H7 (cell line): ENCODE results near the gene GKAP1. TPM values are rescaled to one million over a fixed set of nuclear protein-coding genes. Genes with fewer than 3 reads are reported as not detected.
"Not testable (repeated sequence)": the region's sequence is repeated elsewhere in the genome, so short reads cannot be mapped to it uniquely, and the experiment has no call there.

Experiments
- DNase-seq: peaks from one replicate; pipeline ENCODE4 v3.0.0; 2012
- H3K27me3 ChIP-seq: 2 replicates; pipeline ENCODE4 v1.6.0; 2011; ENCODE audit warnings: mild to moderate bottlenecking, low read length; ENCODE audit not compliant: control insufficient read depth, insufficient read depth
- H3K36me3 ChIP-seq: replicated peaks from 2 replicates; pipeline ENCODE4 v1.5.1; 2011; ENCODE audit warnings: low read length; ENCODE audit not compliant: control insufficient read depth, insufficient read depth
- H3K4me3 ChIP-seq: 2 replicates; pipeline ENCODE4 v1.5.1; 2011; ENCODE audit warnings: low read depth, mild to moderate bottlenecking, control low read depth, low read length, moderate library complexity; ENCODE audit not compliant: insufficient read depth
- total RNA-seq: library from RNA; depleted of rRNA; stranded (reverse); fragments of >200 nt; shearing (Covaris generic); gene quantifications from 2 replicates; pipeline ENCODE4 v1.2.3, GENCODE V29; 2014; rRNA removed

GKAP1 gene
- total RNA-seq = 2.8 and 4.8 TPM in 2 replicates

GRCh38 chr9:83817356-83818278 is at the start of gene GKAP1:
TSS of gene GKAP1 (minus strand) at chr9:83817769. CDS start at chr9:83806517, 11,252 bp downstream.
- DNase-seq = peak; percentile 88
- H3K4me3 ChIP-seq = peak within 1 kb of the TSS; percentile 59
- not testable (repeated sequence) for H3K36me3 ChIP-seq

DNA sequence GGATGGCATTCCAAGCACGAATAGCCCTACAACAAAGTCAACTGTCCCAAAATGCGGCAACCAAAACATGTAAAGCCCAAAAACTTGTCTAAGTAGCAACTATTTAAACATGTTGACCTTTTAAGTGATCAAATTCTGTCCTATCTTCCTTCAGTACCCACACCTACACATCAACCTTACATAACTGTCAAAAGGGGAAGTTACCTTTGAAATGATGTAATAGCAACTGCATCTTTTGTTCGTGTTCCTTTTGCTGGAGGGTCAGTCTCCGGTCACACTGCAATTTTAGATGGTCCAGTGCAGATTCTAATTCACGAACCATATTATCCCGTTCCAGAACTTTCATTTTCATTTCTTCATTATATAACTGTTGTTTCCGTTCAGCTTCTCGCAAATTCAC is 32.3 kb upstream of the GKAP1 start:
- not testable (repeated sequence) for H3K27me3 ChIP-seq, H3K36me3 ChIP-seq, H3K4me3 ChIP-seq, DNase-seq

More at GRCh38 chr9:83817356-83818278, at the start of gene GKAP1:
- not testable (repeated sequence) for H3K27me3 ChIP-seq

GRCh38 chr9:83837070-83837643 is 19.6 kb upstream of the GKAP1 start:
- H3K36me3 ChIP-seq, H3K27me3 ChIP-seq, H3K4me3 ChIP-seq, DNase-seq: not testable (repeated sequence)

GRCh38 chr9:83830426-83831071 is 13.0 kb upstream of the GKAP1 start:
- DNase-seq, H3K27me3 ChIP-seq, H3K4me3 ChIP-seq, H3K36me3 ChIP-seq: not testable (repeated sequence)

GRCh38 chr9:83824986-83825623 is 7.5 kb upstream of the GKAP1 start:
- not testable (repeated sequence) for DNase-seq, H3K36me3 ChIP-seq, H3K27me3 ChIP-seq, H3K4me3 ChIP-seq

GRCh38 chr9:83817011-83817355 is 586 bp downstream of the GKAP1 start:
- not testable (repeated sequence) for H3K36me3 ChIP-seq, H3K27me3 ChIP-seq, DNase-seq
- peak overlapping the region; percentile 59 for H3K4me3 ChIP-seq

GRCh38 chr9:83815120-83815519 is 2.4 kb downstream of the GKAP1 start:
- not testable (repeated sequence) for H3K36me3 ChIP-seq, DNase-seq, H3K4me3 ChIP-seq, H3K27me3 ChIP-seq

GRCh38 chr9:83809213-83809612 is 8.4 kb downstream of the GKAP1 start:
- DNase-seq, H3K27me3 ChIP-seq, H3K4me3 ChIP-seq, H3K36me3 ChIP-seq: not testable (repeated sequence)

DNA sequence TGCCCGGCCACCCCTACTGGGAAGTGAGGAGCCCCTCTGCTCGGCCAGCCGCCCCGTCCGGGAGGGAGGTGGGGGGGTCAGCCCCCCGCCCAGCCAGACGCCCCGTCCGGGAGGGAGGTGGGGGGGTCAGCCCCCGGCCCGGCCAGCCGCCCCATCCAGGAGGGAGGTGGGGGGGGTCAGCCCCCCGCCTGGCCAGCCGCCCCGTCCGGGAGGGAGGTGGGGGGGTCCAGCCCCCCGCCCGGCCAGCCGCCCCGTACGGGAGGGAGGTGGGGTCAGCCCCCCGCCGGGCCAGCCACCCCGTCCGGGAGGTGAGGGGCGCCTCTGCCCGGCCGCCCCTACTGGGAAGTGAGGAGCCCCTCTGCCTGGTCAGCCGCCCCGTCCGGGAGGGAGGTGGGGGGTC is 13.1 kb downstream of the GKAP1 start:
- DNase-seq, H3K36me3 ChIP-seq, H3K4me3 ChIP-seq, H3K27me3 ChIP-seq: not testable (repeated sequence)

DNA sequence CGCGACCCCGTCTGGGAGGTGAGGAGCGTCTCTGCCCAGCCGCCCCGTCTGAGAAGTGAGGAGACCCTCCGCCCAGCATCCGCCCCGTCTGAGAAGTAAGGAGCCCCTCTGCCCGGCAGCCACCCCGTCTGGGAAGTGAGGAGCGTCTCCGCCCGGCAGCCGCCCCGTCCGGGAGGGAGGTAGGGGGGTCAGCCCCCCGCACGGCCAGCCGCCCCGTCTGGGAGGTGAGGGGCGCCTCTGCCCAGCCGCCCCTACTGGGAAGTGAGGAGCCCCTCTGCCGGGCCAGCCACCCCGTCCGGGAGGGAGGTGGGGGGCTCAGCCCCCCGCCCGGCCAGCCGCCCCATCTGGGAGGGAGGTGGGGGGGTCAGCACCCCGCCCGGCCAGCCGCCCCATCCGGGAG is 13.6 kb downstream of the GKAP1 start:
- not testable (repeated sequence) for H3K27me3 ChIP-seq, H3K4me3 ChIP-seq, DNase-seq, H3K36me3 ChIP-seq

GRCh38 chr9:83800236-83801033 is 17.1 kb downstream of the GKAP1 start:
- Histone ChIP-seq H3K27me3 (no peaks in the 10 kb centered on the region), H3K4me3 (no peak overlapping the region), H3K36me3 (no peaks in the 10 kb centered on the region)
- DNase-seq = no peak

GRCh38 chr9:83794051-83794450 is 23.5 kb downstream of the GKAP1 start:
- H3K27me3 ChIP-seq = no peaks in the 10 kb centered on the region
- no peak for DNase-seq
- no peak overlapping the region for H3K4me3 ChIP-seq
- no peaks in the 10 kb centered on the region for H3K36me3 ChIP-seq

- Histone ChIP-seq H3K36me3 (no peaks in the 10 kb centered on the region), H3K4me3 (no peak overlapping the region), H3K27me3 (no peaks in the 10 kb centered on the region)
- no peak for DNase-seq
These were observed 24.8 kb downstream of the GKAP1 start for GRCh38 chr9:83792746-83793145.

DNA sequence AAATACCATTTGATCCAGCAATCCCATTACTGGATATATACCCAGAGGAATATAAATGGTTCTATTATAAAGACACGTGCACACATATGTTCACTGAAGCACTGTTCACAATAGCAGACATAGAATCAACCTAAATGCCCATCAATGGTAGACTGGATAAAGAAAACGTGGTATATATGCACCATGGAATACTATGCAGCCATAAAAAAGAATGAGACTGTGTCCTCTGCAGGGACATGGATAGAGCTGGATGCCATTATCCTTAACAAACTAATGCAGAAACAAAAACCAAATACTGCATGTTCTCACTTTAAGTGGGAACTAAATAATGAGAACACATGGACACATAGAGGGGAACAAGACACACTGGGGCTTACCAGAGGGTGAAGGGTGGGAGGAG is 39.4 kb downstream of the GKAP1 start:
- no peaks in the 10 kb centered on the region; the same call in 1 of the 2 replicates for H3K36me3 ChIP-seq
- no peak for DNase-seq
- H3K4me3 ChIP-seq = no peak overlapping the region
- H3K27me3 ChIP-seq = no peaks in the 10 kb centered on the region
